Loucy (cell line): ENCODE data around the gene TIMM10.

Experiments used
- CTCF ChIP-seq: fragments of 200-600 bp; sonication (generic); conservative IDR thresholded peaks from 2 replicates; pipeline ENCODE4 v1.5.1; 2014; ENCODE audit warnings: mild to moderate bottlenecking, antibody characterized with exemption, low read length
- EZH2phosphoT487 ChIP-seq: fragments of 200-600 bp; IDR thresholded peaks from 2 replicates; pipeline ENCODE4 v1.6.1; 2018; ENCODE audit warnings: antibody characterized with exemption, mild to moderate bottlenecking, moderate library complexity, borderline replicate concordance

- TF ChIP-seq CTCF, result no peak
- TF ChIP-seq EZH2phosphoT487, result no peak
These were observed 24.0 kb downstream of the TIMM10 start for GRCh38 chr11:57506522-57506921.
